Activated naive CD4-positive, alpha-beta T cell treated with Interleukin-2 at 50 U/mL for 16 hours (primary cell): ENCODE results near the gene CCDC73.
"Not testable (repeated sequence)": the region's sequence is repeated elsewhere in the genome, so short reads cannot be mapped to it uniquely, and the experiment has no call there.

Source experiments
- DNase-seq: peaks from one replicate; pipeline ENCODE4 v3.0.0-alpha.2; 2020

CCDC73 gene

DNA sequence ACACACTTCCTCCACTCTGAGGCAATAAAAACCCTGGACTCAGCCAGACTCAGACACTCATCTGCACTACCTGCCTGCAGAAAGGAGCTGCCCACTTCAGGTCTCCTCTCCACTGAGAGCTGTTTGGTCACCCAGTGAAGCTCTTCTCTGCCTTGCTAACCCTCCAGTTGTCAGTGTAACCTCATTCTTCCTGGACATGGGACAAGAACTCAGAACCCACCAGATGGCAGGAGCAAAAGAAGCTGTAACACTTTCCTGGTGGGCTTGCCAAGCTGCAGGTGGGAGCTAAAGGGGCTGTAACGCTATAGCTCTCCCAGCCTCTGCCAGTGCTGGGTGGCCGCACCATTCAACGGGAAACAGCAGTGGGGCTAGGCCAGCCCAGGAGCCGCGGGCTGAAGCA, 89.7 kb downstream of the CCDC73 start:
- no peak for DNase-seq

DNA sequence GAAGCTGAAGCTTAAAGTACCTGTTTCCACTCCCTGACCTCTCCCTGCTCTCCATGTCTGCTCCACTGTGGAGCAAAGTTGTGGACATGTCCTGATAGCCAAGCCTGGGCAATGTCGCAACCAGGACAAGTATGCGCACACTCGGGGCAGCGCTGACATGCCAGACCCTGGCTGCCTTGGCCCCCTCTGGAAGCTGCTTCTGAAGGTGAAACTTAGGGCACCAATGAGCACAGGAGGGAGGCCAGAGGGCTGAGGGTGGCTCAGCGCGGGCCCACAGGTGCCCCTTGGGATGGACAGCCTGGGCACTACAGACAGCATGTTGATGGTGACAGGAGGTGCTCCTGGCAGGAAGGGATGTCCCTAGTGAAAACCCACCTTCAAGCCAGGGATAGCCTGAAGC, 90.2 kb downstream of the CCDC73 start:
- DNase-seq, result no peak

DNA sequence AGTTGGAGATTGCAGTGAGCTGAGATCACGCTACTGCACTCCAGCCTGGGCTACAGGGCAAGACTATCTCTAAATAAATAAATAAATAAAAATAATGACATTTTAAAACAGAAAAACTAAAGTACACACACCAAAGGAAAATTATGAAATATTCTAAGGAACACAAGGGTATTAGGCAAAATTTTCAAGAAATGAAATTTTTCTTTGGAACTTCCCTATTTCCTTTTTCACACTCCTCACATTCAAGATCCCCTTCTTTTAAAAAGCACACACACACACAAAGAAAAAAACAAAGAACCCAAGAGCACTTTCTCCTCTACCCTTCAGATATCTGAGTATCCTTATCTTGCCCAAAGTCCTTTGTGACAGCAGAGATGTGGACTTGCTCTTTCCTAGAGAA, 92.8 kb downstream of the CCDC73 start:
- DNase-seq, result no peak

- DNase-seq, result no peak
Measured at GRCh38 chr11:32698579-32698978, 95.9 kb downstream of the CCDC73 start.

DNA sequence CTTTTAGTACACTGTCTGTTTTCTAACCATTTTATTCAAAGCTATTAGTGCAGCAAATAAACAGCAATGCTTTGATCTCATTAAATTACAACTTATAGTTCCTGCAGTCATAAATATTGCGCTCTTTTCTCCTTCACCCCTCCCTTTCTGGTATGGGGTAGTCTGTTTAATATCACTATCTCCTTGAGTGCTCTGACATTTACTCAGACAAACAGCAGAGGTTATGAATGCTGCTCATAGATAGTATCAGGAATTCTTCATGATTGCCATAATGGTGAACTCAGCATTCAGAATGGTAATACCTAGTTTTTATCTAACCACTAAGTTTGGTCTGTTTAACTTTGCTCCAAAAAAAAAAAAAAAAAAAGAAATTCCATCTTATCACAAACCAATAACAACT, 123.4 kb downstream of the CCDC73 start:
- no peak for DNase-seq

DNA sequence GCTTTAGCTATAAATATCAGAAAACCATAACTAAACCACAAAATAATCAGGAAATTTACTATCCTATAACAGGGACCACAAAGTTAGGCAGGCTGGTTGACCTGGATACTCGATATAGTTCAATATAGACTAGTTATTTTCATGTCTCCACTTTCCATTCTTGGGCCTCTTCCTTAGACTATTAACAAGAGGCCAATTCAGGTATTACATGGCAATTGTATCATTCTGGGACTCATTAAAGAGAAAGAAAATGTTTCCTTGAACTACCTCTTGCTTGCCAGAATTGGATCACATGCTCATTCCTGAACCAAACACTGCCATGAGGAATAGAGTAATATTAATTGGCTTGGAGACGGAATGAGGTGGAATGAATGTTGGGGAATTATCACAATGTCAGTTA, 134.8 kb downstream of the CCDC73 start:
- DNase-seq, result no peak

DNA sequence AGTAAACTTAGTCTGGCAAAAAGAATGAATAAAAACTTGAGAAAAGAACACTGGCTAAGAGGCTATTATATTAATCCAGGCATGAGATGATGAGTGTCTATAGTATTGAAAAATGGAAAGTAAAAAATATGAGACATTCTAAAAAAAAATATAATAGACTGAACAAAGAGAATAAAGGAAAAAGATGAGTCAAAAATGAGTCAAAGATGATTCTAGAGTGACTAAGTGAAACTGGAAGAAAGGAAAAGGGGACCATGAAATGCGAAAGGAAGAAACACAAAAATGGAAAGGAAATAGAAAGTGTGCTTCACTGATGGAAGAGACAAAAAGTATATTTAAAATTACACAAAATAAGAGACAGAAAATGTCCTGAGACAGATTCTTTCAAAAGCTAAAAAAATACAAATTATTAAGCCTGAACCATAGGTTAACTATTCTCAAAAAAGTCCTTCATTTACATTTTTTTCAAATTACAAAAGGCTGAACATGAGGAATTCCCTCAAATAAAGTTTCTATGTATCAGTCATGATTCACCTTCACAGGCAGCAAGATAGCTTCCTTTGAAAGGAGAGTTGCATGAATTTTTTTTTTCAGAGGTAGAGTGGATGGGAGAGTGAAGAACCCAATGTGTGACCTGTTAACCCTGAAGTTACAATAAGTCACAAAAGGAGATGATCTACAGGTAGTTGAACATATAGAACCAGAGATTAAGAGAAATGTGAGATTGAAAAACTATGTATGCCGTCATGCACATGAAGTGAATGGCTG, 135.6 kb downstream of the CCDC73 start:
- no peak for DNase-seq

GRCh38 chr11:32643526-32643925, 150.9 kb downstream of the CCDC73 start:
- DNase-seq, result no peak

DNA sequence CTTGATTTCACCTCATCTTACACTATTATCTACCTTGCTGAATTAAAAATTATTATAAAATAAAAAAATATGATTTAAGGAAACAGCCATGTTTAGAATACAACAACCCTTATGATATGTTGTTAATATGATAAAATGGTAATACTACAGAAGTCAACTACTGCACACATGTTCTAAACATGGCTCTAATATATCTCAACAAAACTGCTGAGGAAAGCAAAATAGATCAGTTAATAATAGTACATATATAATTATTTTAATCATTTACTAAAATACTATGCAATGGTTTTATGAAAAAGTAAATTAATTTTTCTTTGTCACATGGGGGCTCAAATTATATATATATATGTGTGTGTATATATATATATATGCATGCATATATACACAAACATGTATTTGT, 153.1 kb downstream of the CCDC73 start:
- no peak for DNase-seq

DNA sequence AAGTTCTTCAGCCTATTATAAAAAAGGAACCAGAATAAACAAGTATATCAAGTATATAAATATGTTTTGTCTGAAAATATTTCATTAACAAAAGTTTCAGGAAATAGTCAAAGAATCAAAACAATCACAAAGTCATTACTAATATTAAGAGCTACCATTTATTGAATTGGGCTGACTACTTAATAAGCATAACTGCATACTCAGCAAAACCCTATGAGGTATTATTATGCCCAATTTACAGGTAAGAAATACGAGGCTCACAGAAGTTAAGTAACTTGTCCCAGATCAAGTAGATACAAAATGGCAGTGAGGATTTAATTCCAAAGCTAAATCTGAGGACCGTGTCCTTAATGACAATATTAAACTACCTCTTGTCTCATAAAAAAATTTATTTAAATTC, 158.6 kb downstream of the CCDC73 start:
- no peak for DNase-seq

DNA sequence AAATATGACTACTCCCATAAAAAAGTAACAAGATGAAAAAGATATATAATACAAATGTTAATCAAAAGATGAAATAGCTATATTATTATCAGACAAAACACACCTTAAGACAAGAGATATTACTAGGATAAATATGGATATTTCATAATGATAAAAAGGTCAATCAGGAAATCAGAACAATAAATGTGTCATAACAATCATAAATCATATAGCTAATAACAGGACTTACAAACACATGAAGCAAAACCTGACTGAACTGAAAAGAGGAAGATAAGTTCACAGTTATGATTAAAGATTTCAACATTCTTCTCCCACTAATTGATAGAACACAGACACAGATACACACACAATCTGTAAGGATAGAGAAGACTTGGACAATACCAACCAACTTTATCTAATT, 163.6 kb downstream of the CCDC73 start:
- DNase-seq, result no peak

- DNase-seq, result no peak
Measured at GRCh38 chr11:32616903-32617302, 177.6 kb downstream of the CCDC73 start.

- no peak for DNase-seq
Measured at GRCh38 chr11:32615422-32615821, 179.0 kb downstream of the CCDC73 start.

GRCh38 chr11:32613500-32614151, 180.8 kb downstream of the CCDC73 start:
- DNase-seq, result no peak

- DNase-seq, result no peak
Measured at GRCh38 chr11:32610797-32611352, 183.6 kb downstream of the CCDC73 start.

DNA sequence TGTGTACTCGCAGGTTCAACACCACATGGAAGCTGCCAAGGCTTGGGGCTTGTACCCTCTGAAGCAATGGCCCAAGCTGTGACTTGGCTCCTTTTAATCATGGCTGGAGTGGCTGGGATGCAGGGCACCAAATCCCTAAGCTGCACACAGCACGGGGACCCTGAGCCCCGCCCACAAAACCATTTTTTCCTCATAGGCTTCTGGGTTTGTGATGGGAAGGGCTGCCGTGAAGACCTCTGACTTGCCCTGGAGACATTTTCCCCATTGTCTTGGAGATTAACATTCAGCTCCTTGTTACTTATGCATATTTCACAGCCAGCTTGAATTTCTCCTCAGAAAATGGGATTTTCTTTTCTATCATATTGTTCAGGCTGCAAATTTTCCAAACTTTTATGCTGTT, 185.6 kb downstream of the CCDC73 start:
- not testable (repeated sequence) for DNase-seq

- DNase-seq, result no peak
Measured at GRCh38 chr11:32606220-32606619, 188.2 kb downstream of the CCDC73 start.

GRCh38 chr11:32602657-32603415, 191.6 kb downstream of the CCDC73 start:
- no peak for DNase-seq

DNA sequence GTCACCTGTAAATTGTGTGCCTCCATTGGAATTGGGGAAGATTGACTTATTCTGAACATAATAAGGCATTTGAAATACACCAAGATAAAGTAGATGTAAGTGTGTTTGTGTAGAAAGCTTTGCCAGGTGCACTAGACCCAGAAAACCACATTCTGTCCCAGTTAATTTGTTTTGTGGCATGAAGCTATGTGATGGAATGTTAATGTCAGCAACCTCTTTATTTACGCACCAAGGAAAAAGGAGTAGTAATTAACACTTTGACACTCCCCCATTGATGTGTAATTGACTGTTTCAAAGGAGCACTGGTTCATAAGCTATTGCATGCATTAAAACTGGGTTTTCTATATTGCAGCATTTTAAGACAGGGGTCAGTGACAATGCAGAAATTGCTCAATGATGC, 196.5 kb downstream of the CCDC73 start:
- no peak for DNase-seq

DNA sequence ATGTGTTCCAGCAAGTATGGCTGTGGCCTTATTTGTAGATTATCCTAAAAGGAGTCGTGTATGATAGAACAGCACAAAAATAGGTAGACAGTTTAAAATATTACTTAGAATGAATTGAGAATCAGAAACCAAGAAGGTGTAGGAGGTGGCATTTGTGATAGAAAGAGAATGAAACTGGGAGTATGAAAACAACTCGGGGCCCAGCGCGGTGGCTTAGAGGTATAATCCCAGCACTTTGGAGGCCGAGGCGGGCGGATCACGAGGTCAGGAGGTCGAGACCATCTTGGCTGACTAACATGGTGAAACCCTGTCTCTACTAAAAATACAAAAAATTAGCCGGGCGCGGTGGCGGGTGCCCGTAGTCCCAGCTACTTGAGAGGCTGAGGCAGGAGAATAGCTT, 198.3 kb downstream of the CCDC73 start:
- peak; percentile 59 for DNase-seq

GRCh38 chr11:32594272-32594671, 200.2 kb downstream of the CCDC73 start:
- no peak for DNase-seq

- no peak for DNase-seq
Measured at GRCh38 chr11:32586576-32587190, 207.8 kb downstream of the CCDC73 start.

DNA sequence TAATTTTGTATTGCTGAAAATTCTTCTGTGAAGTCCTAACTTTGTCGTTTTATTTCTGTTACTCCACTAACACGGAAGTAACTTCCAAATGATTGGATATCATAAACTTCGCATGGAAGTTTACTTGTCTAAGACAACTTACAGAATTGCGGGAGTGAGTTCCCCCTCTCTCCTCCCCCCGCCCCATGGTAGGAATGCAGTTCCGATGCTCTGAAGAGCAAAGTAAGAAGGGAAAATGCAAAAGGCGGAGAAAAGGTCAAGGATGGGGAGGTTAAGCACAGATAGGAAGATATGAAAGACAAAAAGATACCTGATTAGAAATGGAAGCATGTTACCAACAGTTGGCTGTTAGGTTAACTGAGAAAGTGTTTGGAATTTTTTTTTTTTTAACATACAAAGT, 209.5 kb downstream of the CCDC73 start:
- DNase-seq, result no peak
